GM21619 (cell line): ENCODE results near the gene PTPN7.
"Not testable (repeated sequence)": the region's sequence is repeated elsewhere in the genome, so short reads cannot be mapped to it uniquely, and the experiment has no call there.

Source experiments
- ATAC-seq: cut with Tn5 transposase; IDR thresholded peaks from one replicate; pipeline ENCODE4 v1.9.1; 2021; ENCODE audit not compliant: unreplicated experiment

The PTPN7 gene

GRCh38 chr1:202189918-202190715, 29.7 kb upstream of the PTPN7 start:
- no peak for ATAC-seq

- no peak for ATAC-seq
These were observed 28.8 kb upstream of the PTPN7 start for GRCh38 chr1:202189001-202189790.

GRCh38 chr1:202187697-202188407, 27.4 kb upstream of the PTPN7 start:
- ATAC-seq, result no peak

- ATAC-seq, result no peak
These were observed 26.8 kb upstream of the PTPN7 start for GRCh38 chr1:202187041-202187671.

GRCh38 chr1:202186327-202186726, 25.9 kb upstream of the PTPN7 start:
- no peak for ATAC-seq

- no peak for ATAC-seq
These were observed 24.5 kb upstream of the PTPN7 start for GRCh38 chr1:202184750-202185460.

- no peak for ATAC-seq
These were observed 21.9 kb upstream of the PTPN7 start for GRCh38 chr1:202182040-202182877.

- ATAC-seq, result no peak
These were observed 21.2 kb upstream of the PTPN7 start for GRCh38 chr1:202181586-202181985.

GRCh38 chr1:202180751-202181139, 20.3 kb upstream of the PTPN7 start:
- ATAC-seq, result not testable (repeated sequence)

GRCh38 chr1:202179828-202180750, 19.7 kb upstream of the PTPN7 start:
- no peak for ATAC-seq

GRCh38 chr1:202176949-202177927, 16.8 kb upstream of the PTPN7 start:
- no peak for ATAC-seq

- ATAC-seq, result no peak
These were observed 13.6 kb upstream of the PTPN7 start for GRCh38 chr1:202173993-202174392.

- no peak for ATAC-seq
These were observed 11.6 kb upstream of the PTPN7 start for GRCh38 chr1:202172015-202172355.

- no peak for ATAC-seq
These were observed 11.1 kb upstream of the PTPN7 start for GRCh38 chr1:202171292-202172014.

GRCh38 chr1:202170726-202171125, 10.3 kb upstream of the PTPN7 start:
- ATAC-seq, result no peak

- ATAC-seq, result no peak
These were observed 8.5 kb upstream of the PTPN7 start for GRCh38 chr1:202168861-202169260.
